Bronchial epithelial cell (primary cell): Measurements from ENCODE around the gene C6orf120. TPM values are rescaled to one million over a fixed set of nuclear protein-coding genes. Genes with fewer than 3 reads are reported as not detected.
"Not testable (repeated sequence)": the region's sequence is repeated elsewhere in the genome, so short reads cannot be mapped to it uniquely, and the experiment has no call there.

Source experiments
- DNase-seq: peaks from one replicate; pipeline ENCODE4 v3.0.0-alpha.2; 2010; ENCODE audit warnings: low read depth
- FAIRE-seq: peaks from 2 replicates; lab custom pipeline; 2011; peaks lifted over from hg19 to GRCh38; lab: Jason Lieb, UNC
- H3K27me3 ChIP-seq: 2 replicates; pipeline ENCODE4 v1.5.1; 2011; ENCODE audit warnings: low read length; ENCODE audit not compliant: control insufficient read depth, insufficient read depth
- H3K36me3 ChIP-seq: 2 replicates; pipeline ENCODE4 v1.5.1; 2011; ENCODE audit warnings: low read length; ENCODE audit not compliant: control insufficient read depth, insufficient read depth
- H3K4me3 ChIP-seq: 2 replicates; pipeline ENCODE4 v1.5.1; 2011; ENCODE audit warnings: mild to moderate bottlenecking, low read depth, low read length, control low read depth
- CTCF ChIP-seq: IDR thresholded peaks from 2 replicates; pipeline ENCODE4 v1.5.1; 2011; ENCODE audit warnings: mild to moderate bottlenecking, moderate library complexity, low read length, control low read depth, inconsistent platforms; ENCODE audit not compliant: insufficient read depth, severe bottlenecking
- total RNA-seq: library from RNA; depleted of rRNA; stranded (reverse); fragments of >200 nt; gene quantifications from 2 replicates; pipeline ENCODE4 v1.2.1, GENCODE V29; 2014

C6orf120 gene
- total RNA-seq, 1 donor from 2014 or later: 17.6 TPM

DNA sequence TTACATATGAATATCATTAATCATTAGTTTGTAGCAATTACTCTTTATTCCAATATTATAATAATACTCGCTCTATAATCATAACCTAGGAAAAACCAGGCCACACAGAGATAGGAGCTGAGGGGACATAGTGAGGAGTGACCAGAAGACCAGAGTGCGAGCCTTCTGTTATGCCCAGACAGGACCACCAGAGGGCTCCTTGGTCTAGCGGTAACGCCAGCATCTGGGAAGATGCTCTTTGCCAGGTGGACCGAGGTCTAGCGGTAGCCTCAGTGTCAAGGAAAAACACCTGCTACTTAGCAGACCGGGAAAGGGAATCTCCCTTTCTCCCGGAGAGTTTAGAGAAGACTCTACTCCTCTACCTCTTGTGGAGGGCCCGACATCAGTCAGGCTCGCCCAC lies 4.8 kb upstream of the C6orf120 start:
- FAIRE-seq, H3K36me3 ChIP-seq, DNase-seq, H3K4me3 ChIP-seq, H3K27me3 ChIP-seq: not testable (repeated sequence)
- peak; percentile 40 for TF ChIP-seq CTCF

- H3K27me3 ChIP-seq: no peaks in the 10 kb centered on the region
- TF ChIP-seq CTCF: no peak
- DNase-seq (no peak), FAIRE-seq (no peak)
- peaks cover 2% of the 10 kb centered on the region for H3K36me3 ChIP-seq
- no peak overlapping the region for H3K4me3 ChIP-seq
Measured at GRCh38 chr6:169700296-169700695, 1.6 kb upstream of the C6orf120 start.

GRCh38 chr6:169701311-169701953 lies 494 bp upstream of the C6orf120 start:
- Histone ChIP-seq H3K27me3 (no peaks in the 10 kb centered on the region), H3K36me3 (peaks cover 2% of the 10 kb centered on the region), H3K4me3 (peak overlapping the region; percentile 79)
- FAIRE-seq: no peak
- DNase-seq: peak; percentile 15
- no peak for TF ChIP-seq CTCF

- FAIRE-seq (no peak), DNase-seq (peak; percentile 11)
- no peak for TF ChIP-seq CTCF
- H3K36me3 ChIP-seq: peaks cover 2% of the 10 kb centered on the region
- no peaks in the 10 kb centered on the region for H3K27me3 ChIP-seq
- peak overlapping the region; percentile 79 for H3K4me3 ChIP-seq
Measured at GRCh38 chr6:169702840-169703246, 917 bp downstream of the C6orf120 start.

GRCh38 chr6:169707772-169708171 lies 5.8 kb downstream of the C6orf120 start:
- no peaks in the 10 kb centered on the region for H3K27me3 ChIP-seq
- TF ChIP-seq CTCF: no peak
- FAIRE-seq (no peak), DNase-seq (no peak)
- no peak overlapping the region for H3K4me3 ChIP-seq
- no peaks in the 10 kb centered on the region for H3K36me3 ChIP-seq

DNA sequence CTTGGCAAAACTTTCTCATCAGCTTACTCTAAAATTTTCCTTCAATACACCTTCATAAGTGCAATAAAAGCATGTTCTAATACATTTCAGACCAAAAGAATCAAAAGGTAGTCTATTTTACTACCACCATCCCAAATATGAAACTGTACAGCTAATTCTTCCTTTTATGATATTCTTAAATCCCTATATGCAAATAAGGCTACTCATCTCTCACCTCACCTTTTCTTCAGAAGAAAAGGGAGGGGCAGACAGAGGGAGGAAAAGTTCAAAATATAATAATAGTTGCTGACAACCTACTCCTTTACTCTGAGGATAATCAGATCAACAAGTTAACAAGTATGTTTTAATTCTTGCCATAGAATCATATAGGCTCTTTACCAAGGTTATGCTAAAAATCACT lies 7.4 kb downstream of the C6orf120 start:
- DNase-seq (no peak), FAIRE-seq (no peak)
- Histone ChIP-seq H3K4me3 (no peak overlapping the region), H3K36me3 (peaks cover 2% of the 10 kb centered on the region), H3K27me3 (no peaks in the 10 kb centered on the region)
- no peak for TF ChIP-seq CTCF
